ENCODE data around the gene PAQR7.

DNA sequence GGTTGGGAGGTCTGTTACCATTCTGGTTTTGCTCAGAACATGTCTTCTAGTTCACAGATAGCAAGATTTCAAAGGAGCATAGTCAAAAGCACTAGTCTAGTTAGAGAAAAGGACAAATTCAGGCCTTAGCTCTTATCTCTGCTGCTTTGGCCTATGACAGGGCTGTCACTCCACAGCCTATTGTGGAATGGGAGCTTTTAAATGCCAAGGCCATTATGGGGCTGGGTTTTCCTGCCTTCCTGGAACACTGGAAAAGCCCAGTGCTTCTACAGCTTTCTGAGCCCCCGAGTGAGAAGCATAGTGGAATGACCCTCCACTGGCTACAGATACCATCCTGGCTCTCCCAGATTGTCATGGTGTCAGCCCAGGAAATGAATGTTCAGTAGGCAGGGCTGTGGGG lies 46.5 kb downstream of the PAQR7 start:
- TF ChIP-seq EZH2phosphoT487 (IDR thresholded peaks at IDR 0.05; ENCODE audit: unreplicated experiment) (no peak), POLR2AphosphoS5 (IDR thresholded peaks at IDR 0.05; ENCODE audit: low read depth) (no peak), CREB1 (CRISPR knock-in tag; IDR thresholded peaks at IDR 0.05; ENCODE audit: low read depth) (no peak), EZH2 (IDR thresholded peaks at IDR 0.05; ENCODE audit: low read depth, unreplicated experiment) (no peak), NANOG (IDR thresholded peaks at IDR 0.05; ENCODE audit: borderline replicate concordance) (no peak), ZNF331 (CRISPR knock-in tag; IDR thresholded peaks at IDR 0.05; ENCODE audit: low read depth) (no peak)
- TF ChIP-seq, protein P1, sequence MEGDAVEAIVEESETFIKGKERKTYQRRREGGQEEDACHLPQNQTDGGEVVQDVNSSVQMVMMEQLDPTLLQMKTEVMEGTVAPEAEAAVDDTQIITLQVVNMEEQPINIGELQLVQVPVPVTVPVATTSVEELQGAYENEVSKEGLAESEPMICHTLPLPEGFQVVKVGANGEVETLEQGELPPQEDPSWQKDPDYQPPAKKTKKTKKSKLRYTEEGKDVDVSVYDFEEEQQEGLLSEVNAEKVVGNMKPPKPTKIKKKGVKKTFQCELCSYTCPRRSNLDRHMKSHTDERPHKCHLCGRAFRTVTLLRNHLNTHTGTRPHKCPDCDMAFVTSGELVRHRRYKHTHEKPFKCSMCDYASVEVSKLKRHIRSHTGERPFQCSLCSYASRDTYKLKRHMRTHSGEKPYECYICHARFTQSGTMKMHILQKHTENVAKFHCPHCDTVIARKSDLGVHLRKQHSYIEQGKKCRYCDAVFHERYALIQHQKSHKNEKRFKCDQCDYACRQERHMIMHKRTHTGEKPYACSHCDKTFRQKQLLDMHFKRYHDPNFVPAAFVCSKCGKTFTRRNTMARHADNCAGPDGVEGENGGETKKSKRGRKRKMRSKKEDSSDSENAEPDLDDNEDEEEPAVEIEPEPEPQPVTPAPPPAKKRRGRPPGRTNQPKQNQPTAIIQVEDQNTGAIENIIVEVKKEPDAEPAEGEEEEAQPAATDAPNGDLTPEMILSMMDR (conservative IDR thresholded peaks at IDR 0.05; ENCODE audit: low read depth in 2 of 2): no peak
- TF ChIP-seq, protein P2, sequence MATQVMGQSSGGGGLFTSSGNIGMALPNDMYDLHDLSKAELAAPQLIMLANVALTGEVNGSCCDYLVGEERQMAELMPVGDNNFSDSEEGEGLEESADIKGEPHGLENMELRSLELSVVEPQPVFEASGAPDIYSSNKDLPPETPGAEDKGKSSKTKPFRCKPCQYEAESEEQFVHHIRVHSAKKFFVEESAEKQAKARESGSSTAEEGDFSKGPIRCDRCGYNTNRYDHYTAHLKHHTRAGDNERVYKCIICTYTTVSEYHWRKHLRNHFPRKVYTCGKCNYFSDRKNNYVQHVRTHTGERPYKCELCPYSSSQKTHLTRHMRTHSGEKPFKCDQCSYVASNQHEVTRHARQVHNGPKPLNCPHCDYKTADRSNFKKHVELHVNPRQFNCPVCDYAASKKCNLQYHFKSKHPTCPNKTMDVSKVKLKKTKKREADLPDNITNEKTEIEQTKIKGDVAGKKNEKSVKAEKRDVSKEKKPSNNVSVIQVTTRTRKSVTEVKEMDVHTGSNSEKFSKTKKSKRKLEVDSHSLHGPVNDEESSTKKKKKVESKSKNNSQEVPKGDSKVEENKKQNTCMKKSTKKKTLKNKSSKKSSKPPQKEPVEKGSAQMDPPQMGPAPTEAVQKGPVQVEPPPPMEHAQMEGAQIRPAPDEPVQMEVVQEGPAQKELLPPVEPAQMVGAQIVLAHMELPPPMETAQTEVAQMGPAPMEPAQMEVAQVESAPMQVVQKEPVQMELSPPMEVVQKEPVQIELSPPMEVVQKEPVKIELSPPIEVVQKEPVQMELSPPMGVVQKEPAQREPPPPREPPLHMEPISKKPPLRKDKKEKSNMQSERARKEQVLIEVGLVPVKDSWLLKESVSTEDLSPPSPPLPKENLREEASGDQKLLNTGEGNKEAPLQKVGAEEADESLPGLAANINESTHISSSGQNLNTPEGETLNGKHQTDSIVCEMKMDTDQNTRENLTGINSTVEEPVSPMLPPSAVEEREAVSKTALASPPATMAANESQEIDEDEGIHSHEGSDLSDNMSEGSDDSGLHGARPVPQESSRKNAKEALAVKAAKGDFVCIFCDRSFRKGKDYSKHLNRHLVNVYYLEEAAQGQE (IDR thresholded peaks at IDR 0.05; ENCODE audit: unreplicated experiment): no peak

All from GM23338 (cell line).